Right forelimb (tissue), 1 donor: Measurements from ENCODE around the gene FAR1.
"Not testable (repeated sequence)": the region's sequence is repeated elsewhere in the genome, so short reads cannot be mapped to it uniquely, and the experiment has no call there.

ENCODE experiments used
- DNase-seq: peaks from one replicate; pipeline ENCODE4 v3.0.0-alpha.2; 2018

FAR1 gene, protein sequence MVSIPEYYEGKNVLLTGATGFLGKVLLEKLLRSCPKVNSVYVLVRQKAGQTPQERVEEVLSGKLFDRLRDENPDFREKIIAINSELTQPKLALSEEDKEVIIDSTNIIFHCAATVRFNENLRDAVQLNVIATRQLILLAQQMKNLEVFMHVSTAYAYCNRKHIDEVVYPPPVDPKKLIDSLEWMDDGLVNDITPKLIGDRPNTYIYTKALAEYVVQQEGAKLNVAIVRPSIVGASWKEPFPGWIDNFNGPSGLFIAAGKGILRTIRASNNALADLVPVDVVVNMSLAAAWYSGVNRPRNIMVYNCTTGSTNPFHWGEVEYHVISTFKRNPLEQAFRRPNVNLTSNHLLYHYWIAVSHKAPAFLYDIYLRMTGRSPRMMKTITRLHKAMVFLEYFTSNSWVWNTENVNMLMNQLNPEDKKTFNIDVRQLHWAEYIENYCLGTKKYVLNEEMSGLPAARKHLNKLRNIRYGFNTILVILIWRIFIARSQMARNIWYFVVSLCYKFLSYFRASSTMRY

GRCh38 chr11:13668102-13668956 is at the start of gene FAR1:
Gene FAR1 (plus strand): TSS chr11:13668668. CDS start chr11:13694766, 26,098 bp downstream.
- DNase-seq = peak; percentile 99

GRCh38 chr11:13620063-13620462 is 48.4 kb upstream of the FAR1 start:
- no peak for DNase-seq

DNA sequence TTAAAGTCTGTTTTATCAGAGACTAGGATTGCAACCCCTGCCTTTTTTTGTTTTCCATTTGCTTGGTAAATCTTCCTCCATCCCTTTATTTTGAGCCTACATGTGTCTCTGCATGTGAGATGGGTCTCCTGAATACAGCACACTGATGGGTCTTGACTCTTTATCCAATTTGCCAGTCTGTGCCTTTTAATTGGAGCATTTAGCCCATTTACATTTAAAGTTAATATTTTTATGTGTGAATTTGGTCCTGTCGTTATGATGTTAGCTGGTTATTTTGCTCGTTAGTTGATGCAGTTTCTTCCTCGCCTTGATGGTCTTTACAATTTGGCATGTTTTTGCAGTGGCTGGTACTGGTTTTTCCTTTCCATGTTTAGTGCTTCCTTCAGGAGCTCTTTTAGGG is 41.6 kb upstream of the FAR1 start:
- not testable (repeated sequence) for DNase-seq

GRCh38 chr11:13628634-13629033 is 39.8 kb upstream of the FAR1 start:
- not testable (repeated sequence) for DNase-seq

DNA sequence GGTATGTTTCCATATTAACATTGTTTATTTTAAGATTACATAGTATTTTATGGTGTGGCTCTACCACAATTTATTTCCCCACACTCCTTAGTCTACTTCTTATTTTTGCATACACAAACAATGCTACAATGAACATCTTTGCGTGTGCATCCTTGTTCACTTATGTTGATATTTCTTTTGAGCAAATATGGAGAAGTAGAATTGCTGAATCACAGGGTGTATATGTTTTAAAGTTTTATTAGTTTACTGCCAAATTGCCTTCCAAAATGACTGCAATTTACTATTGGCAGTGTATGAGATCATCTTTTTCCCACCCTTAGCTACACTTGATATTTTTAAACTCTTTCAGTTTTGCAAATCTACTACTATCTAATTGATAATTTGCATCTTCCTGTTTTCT is 38.7 kb upstream of the FAR1 start:
- DNase-seq = no peak

DNA sequence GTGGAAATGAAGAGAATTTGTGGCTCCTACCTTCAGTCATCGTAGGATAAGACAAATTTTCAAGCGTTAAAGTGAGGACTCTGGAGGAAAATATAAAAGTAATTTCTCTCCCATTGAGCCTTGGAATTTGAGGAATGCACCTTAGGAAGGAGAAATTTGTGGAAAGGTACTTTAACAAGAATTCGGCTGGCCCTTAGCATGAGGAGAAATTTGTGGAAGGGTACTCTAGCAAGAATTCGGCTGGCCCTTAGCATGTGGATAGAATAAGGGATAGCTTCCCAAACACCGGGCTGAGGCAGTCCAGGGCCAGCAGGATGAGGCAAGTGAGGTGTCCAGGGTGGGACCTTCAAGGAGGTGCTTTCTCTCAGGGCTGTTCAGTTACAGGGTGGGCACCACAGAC is 33.2 kb upstream of the FAR1 start:
- no peak for DNase-seq

- no peak for DNase-seq
Observed at GRCh38 chr11:13635804-13636203, 32.7 kb upstream of the FAR1 start.

DNA sequence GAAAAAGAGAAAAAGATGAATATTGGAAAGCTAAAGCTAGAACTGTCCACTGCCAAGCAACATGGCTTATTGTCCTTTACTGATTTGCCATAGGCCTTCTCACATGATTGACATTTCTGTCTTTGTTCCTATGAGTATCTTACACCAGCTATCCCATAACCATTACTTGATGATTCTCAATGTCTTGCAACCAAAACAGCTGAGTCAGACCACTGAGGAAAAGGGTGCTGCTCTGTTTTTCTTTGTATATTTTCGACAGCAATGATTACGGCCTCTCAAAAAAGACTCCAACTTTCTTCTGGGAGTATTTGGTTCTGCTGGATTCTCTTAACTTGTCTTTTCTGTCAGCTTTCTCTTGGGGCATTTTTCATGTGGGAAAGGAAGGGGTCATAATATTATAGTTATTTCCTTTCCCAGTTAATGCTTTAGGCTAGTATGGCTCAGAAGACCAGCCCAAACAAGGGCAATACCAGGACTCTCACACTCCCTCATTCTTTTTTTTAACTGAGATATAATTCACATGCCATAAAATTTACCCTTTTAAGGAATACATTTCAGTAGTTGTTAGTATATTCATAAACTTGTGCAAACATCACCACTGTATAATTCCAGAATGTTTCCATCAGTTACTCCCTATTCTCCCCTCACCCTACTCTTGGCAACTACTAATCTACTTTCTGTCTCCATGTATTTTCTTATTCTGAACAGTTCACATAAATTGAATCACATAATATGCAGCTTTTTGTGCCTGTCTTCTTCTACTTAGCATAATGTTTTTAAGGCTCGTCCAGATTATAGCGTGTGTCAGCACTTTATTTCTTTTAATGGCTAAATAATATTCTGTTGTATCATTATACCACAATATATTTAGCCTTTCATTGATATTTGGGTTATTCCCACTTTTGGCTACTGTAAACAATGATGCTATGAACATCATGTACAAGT is 31.1 kb upstream of the FAR1 start:
- DNase-seq = no peak

GRCh38 chr11:13638422-13638821 is 30.0 kb upstream of the FAR1 start:
- no peak for DNase-seq

- DNase-seq = no peak
Observed at GRCh38 chr11:13644997-13645687, 23.3 kb upstream of the FAR1 start.

GRCh38 chr11:13647391-13647790 is 21.1 kb upstream of the FAR1 start:
- no peak for DNase-seq

GRCh38 chr11:13649619-13650018 is 18.8 kb upstream of the FAR1 start:
- DNase-seq = no peak

DNA sequence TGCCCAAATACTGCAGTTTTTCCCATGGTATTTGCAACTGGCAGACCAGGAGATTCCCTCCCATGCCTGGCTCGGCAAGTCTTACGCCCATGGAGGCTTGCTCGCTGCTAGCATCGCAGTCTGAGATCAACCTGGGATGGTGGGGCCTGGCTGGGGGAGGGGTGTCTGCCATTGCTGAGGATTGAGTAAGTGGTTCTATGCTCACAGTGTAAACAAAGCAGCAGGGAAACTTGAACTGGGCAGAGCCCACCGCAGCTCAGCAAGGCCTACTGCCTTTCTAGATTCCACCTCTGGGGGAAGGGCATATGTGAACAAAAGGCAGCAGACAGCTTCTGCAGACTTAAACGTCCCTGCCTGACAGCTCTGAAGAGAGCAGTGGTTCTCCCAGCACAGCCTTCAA is 17.0 kb upstream of the FAR1 start:
- not testable (repeated sequence) for DNase-seq

DNA sequence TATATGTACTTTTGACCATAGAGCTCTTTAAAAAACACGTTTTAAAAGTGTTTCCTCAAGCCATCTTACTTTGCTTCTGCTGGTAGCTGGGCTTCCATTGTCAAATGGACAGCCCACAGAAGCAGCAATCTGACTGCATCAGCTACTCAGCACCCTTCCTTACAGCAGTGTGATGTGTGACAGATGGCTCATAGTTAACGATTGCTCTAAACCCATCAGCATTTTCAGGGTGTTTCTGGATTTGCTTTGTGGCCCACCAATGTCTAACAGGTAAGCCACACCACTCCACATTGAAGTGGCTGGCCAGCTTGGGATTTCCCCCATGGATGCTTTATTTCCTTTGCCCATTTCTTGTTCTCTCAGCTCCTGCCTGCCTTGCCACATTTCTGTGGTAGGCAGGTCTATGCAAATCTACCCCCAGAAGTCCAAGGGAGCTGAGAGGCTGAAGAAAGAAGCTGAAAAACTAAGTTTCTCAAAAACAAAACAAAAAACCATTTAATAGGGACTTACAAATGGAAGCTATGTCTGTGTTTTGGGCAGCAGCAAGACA is 7.3 kb upstream of the FAR1 start:
- DNase-seq = no peak

GRCh38 chr11:13663631-13664071 is 4.8 kb upstream of the FAR1 start:
- no peak for DNase-seq

DNA sequence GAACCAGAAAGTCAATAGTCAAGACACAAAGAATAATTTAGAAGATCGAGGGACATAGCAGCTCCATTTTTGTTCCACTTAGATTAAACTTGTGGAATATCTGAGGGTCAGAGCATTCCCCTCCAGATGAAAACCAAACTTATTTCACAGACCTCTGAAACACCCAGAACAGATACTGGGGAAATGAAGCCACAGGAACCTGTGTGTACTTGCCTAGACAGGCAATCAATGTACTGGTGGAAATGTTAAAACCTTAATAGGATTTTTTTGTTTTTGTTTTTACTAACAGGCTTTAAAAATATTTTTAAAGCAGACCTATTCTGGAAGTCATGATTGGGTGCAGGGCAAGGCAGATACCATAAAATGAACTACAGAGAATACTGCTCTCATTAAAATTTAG is 4.1 kb upstream of the FAR1 start:
- DNase-seq = no peak

DNA sequence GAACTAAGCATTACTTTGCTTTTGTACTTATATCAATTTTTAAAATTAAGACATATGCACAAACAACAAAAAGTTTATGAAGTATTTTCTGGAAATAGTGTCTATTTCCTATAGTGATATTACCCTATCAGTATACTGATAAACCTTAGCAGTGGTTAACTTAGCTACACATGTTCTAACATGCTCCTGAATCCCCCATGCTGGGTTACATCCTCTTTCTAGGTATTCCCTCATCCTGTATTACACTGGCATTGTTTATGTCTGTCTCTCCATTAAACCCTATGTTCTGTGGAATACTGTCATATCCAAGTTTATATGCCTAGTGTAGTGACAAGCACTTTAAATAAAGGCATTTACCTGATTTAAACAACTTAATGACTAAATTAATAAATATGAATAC is 1.8 kb upstream of the FAR1 start:
- DNase-seq = no peak

GRCh38 chr11:13667245-13667644 is 1.2 kb upstream of the FAR1 start:
- DNase-seq = peak; percentile 48

DNA sequence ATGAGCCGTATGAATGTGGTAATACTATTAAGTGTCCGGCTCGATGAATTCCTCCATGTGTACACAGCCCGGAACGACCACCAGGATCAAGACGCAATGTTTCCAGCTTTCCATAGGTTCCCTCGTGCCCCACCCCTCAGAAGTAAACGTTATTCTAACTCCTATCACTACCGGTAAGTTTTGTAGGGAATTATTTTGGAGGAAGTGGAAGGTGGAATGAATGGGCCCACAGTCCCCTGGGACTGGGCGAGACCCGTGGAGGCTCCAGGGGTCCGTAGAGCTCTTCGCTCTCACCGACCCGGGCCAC is 720 bp upstream of the FAR1 start:
- no peak for DNase-seq

DNA sequence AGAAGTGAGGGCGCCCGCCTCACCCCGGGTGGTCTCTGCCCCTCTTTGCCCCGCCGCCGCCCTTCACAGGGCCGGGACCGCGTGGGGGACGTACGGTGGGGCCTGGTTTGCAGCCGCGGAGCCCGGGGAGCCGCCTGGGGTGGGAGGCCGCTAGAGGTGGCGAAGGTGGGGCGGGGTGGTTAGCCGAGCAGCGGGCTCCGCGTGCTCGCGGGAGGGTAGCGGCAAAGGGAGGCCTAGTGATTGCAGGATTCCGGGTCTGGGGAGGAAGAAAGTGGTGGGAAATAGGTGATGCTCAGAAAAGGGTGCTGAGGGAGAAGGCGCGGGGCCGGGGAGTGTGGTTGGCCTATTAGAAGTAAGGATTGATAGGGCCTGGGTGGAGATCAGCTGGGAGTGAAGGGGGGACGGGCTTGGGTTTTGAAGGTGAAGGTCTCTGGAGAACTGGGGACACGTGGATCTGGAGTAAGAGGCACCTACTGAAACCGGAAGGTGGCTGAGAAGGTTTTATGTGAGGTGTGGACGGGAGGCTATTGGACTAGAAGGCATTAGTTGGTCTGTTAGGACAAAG is 571 bp downstream of the FAR1 start:
- no peak for DNase-seq
